GM12891 (cell line): ENCODE results near the gene DNM1.

Source experiments
- DNase-seq: peaks from one replicate; pipeline ENCODE4 v3.0.0; 2011; ENCODE audit warnings: low spot score; ENCODE audit not compliant: insufficient read length
- FAIRE-seq: peaks from 2 replicates; lab custom pipeline; 2011; peaks lifted over from hg19 to GRCh38; lab: Jason Lieb, UNC
- PAX5 ChIP-seq: IDR thresholded peaks from 2 replicates; pipeline ENCODE4 v1.6.1; 2011; ENCODE audit warnings: low read length, moderate library complexity, mild to moderate bottlenecking; ENCODE audit not compliant: insufficient read depth, severe bottlenecking
- POLR2A ChIP-seq: IDR thresholded peaks from 2 replicates; pipeline ENCODE4 v1.6.1; 2011; ENCODE audit warnings: low read depth, low read length, control low read depth
- POLR2AphosphoS5 ChIP-seq: IDR thresholded peaks from 2 replicates; pipeline ENCODE4 v1.6.1; 2011; ENCODE audit warnings: low read depth, low read length, control low read depth
- POU2F2 ChIP-seq: IDR thresholded peaks from 2 replicates; pipeline ENCODE4 v1.6.1; 2011; ENCODE audit warnings: low read depth, mild to moderate bottlenecking, control low read depth, low read length, moderate library complexity
- SPI1 ChIP-seq: IDR thresholded peaks from 2 replicates; pipeline ENCODE4 v1.6.1; 2011; ENCODE audit warnings: low read depth, low read length, control low read depth
- TAF1 ChIP-seq: IDR thresholded peaks from 2 replicates; pipeline ENCODE4 v1.6.1; 2011; ENCODE audit warnings: low read depth, low read length, control low read depth

DNM1 gene

GRCh38 chr9:128242124-128242523 is 38.9 kb downstream of the DNM1 start:
- FAIRE-seq (no peak), DNase-seq (no peak)
- TF ChIP-seq SPI1: no peak
- no peak for TF ChIP-seq POU2F2
- no peak for TF ChIP-seq PAX5
- no peak for TF ChIP-seq TAF1
- no peak for TF ChIP-seq POLR2AphosphoS5
- no peak for TF ChIP-seq POLR2A

- TF ChIP-seq POU2F2 (no peak), POLR2AphosphoS5 (no peak), PAX5 (no peak), TAF1 (no peak), POLR2A (no peak), SPI1 (no peak)
- no peak for DNase-seq
- no peak for FAIRE-seq
These were observed 39.6 kb downstream of the DNM1 start for GRCh38 chr9:128242828-128243214.

GRCh38 chr9:128243215-128244018 is 40.2 kb downstream of the DNM1 start:
- no peak for TF ChIP-seq POLR2AphosphoS5
- no peak for TF ChIP-seq SPI1
- no peak for TF ChIP-seq PAX5
- TF ChIP-seq TAF1: no peak
- no peak for TF ChIP-seq POLR2A
- TF ChIP-seq POU2F2: no peak
- FAIRE-seq: no peak
- DNase-seq: no peak

- DNase-seq (no peak), FAIRE-seq (no peak)
- TF ChIP-seq PAX5 (no peak), SPI1 (no peak), POLR2A (no peak), POLR2AphosphoS5 (no peak), POU2F2 (no peak), TAF1 (no peak)
These were observed 41.1 kb downstream of the DNM1 start for GRCh38 chr9:128244091-128244836.

- no peak for DNase-seq
- no peak for FAIRE-seq
- TF ChIP-seq SPI1 (no peak), POLR2A (no peak), TAF1 (no peak), POU2F2 (no peak), POLR2AphosphoS5 (no peak), PAX5 (no peak)
These were observed 41.7 kb downstream of the DNM1 start for GRCh38 chr9:128244837-128245231.

- no peak for TF ChIP-seq SPI1
- no peak for TF ChIP-seq POU2F2
- no peak for TF ChIP-seq TAF1
- TF ChIP-seq POLR2AphosphoS5: no peak
- TF ChIP-seq POLR2A: no peak
- no peak for TF ChIP-seq PAX5
- DNase-seq (no peak), FAIRE-seq (no peak)
These were observed 42.4 kb downstream of the DNM1 start for GRCh38 chr9:128245421-128246151.

- FAIRE-seq (no peak), DNase-seq (no peak)
- no peak for TF ChIP-seq POLR2A
These were observed 43.3 kb downstream of the DNM1 start for GRCh38 chr9:128246471-128246870.

- TF ChIP-seq POLR2AphosphoS5: no peak
- TF ChIP-seq PAX5: no peak
- no peak for TF ChIP-seq TAF1
- no peak for TF ChIP-seq SPI1
- TF ChIP-seq POU2F2: no peak
- TF ChIP-seq POLR2A: no peak
- no peak for FAIRE-seq
- DNase-seq: no peak
These were observed 44.1 kb downstream of the DNM1 start for GRCh38 chr9:128247226-128247803.

- no peak for FAIRE-seq
- no peak for DNase-seq
- no peak for TF ChIP-seq TAF1
- no peak for TF ChIP-seq POLR2A
- TF ChIP-seq POU2F2: no peak
- TF ChIP-seq SPI1: no peak
- no peak for TF ChIP-seq PAX5
- TF ChIP-seq POLR2AphosphoS5: no peak
These were observed 46.4 kb downstream of the DNM1 start for GRCh38 chr9:128249558-128249907.
